ENCODE data around the gene ZBTB21. TPM values are rescaled to one million over a fixed set of nuclear protein-coding genes. Genes with fewer than 3 reads are reported as not detected.

ZBTB21 gene
- polyA plus RNA-seq, 1 of the 3 experiments (the other 2 are of a cell fraction): 2.9 TPM

DNA sequence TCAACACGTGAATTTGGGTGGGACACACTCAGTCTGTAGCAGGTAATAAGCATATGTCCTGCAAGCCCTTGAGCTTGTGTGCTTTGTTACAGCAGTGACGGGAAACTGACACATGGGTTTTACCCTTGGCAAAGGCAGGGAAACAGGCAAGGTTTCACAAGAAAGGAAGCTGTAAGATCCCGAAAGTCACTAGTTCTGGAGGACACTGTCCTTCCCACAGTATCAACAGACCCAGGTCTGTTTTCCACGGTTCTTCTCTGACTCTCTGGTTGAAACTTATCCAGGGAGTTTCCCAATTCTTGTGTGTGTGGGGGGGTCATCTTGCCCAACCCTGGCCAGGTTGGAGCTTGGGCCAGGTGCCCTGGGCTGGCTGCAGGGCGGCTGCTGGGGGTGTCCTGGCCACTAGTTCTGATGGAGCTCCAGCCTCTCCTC, 29.3 kb upstream of the ZBTB21 start:
- Histone ChIP-seq H3K27ac (ENCODE audit: low read depth in 2 of 2, low read length in 1 of 2) (peak overlapping the region in 1 of 2 experiments; percentile 66; a peak in 2 of 4 replicates), H3K4me1 (ENCODE audit: control insufficient read depth in 1 of 2, insufficient read depth in 2 of 2, low read depth in 1 of 2, low read length in 1 of 2) (peaks cover 0 to 12% of the 10 kb centered on the region in 2 experiments; a peak in 2 of 4 replicates), H3K9me3 (no peaks in the 10 kb centered on the region), H2AFZ (ENCODE audit: low read depth) (no peak overlapping the region), H3K9ac (no peak overlapping the region; the same call in 1 of the 2 replicates), H3K27me3 (ENCODE audit: insufficient read depth) (no peaks in the 10 kb centered on the region), H3K4me3 (ENCODE audit: low read depth in 2 of 2, low read length in 1 of 2) (no peak overlapping the region), H3F3A (replicated peaks; ENCODE audit: insufficient read depth) (peaks cover 3% of the 10 kb centered on the region), H3K4me2 (no peak overlapping the region), H3K9me2 (no peaks in the 10 kb centered on the region), H3K79me2 (ENCODE audit: insufficient read depth) (no peaks in the 10 kb centered on the region), H3K36me3 (replicated peaks in 1 of 2; ENCODE audit: control insufficient read depth in 1 of 2, insufficient read depth in 2 of 2, low read length in 1 of 2) (no peaks in the 10 kb centered on the region), H4K20me1 (ENCODE audit: insufficient read depth) (no peaks in the 10 kb centered on the region)
- ChIA-PET CTCF (interaction anchor here (1.3 kb wide), 2 partner anchors 26 to 79 kb away, joined by 4 to 5 read pairs; no protein-coding TSS in a partner anchor), POLR2A (interaction anchor here (1.0 kb wide), 1 partner anchor 47 kb away, joined by 3 read pairs; no protein-coding TSS in a partner anchor)
- WGBS (ENCODE audit: low lambda C conversion rate): 87% methylated on average over 4 of the region's 5 CpGs
- no peak for DNase-seq
- TF ChIP-seq TCF12 (IDR thresholded peaks at IDR 0.05) (no peak), YY1 (IDR thresholded peaks at IDR 0.05; ENCODE audit: low read depth) (no peak), NRF1 (IDR thresholded peaks at IDR 0.05; ENCODE audit: low read depth, low read length) (no peak), NFIC (IDR thresholded peaks at IDR 0.05; ENCODE audit: borderline replicate concordance) (no peak), TAF1 (IDR thresholded peaks at IDR 0.05; ENCODE audit: borderline replicate concordance, low read depth, low read length) (no peak)
- TF ChIP-seq, protein P1, sequence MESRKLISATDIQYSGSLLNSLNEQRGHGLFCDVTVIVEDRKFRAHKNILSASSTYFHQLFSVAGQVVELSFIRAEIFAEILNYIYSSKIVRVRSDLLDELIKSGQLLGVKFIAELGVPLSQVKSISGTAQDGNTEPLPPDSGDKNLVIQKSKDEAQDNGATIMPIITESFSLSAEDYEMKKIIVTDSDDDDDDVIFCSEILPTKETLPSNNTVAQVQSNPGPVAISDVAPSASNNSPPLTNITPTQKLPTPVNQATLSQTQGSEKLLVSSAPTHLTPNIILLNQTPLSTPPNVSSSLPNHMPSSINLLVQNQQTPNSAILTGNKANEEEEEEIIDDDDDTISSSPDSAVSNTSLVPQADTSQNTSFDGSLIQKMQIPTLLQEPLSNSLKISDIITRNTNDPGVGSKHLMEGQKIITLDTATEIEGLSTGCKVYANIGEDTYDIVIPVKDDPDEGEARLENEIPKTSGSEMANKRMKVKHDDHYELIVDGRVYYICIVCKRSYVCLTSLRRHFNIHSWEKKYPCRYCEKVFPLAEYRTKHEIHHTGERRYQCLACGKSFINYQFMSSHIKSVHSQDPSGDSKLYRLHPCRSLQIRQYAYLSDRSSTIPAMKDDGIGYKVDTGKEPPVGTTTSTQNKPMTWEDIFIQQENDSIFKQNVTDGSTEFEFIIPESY (IDR thresholded peaks at IDR 0.05; ENCODE audit: borderline replicate concordance, low read depth): no peak

DNA sequence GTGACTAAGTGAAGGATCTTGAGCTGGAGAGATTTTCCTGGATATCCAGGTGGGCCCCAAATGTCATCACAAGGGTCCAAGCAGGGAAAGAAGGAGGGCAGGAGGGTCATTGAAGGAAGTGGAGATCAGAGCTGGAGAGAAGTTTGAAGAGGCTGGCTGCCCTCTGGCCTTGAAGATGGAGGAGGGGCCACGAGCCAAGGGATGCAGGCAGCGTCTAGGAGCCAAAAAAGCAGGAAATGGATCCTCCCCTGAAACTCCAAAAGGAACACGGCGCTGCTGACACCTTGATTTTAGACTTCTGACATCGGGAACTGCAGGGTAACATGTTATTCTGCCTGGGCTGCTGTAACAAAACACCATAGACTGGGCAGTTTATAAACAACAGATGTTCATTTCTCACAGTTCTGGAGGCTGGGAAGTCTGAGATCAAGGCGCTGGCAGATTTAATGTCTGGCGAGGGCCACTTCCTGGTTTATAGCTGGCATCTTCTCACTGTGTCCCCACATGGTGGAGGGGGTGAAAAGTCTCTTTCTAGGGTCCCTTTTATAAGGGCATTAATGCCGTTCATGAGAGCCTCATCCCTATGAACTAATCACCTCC, 28.8 kb upstream of the ZBTB21 start:
- no peaks in the 10 kb centered on the region for H3K9me3 ChIP-seq
- H3F3A ChIP-seq (replicated peaks; ENCODE audit: insufficient read depth): peaks cover 3% of the 10 kb centered on the region
- no peak overlapping the region for H3K4me3 ChIP-seq (ENCODE audit: low read depth in 2 of 2, low read length in 1 of 2)
- ChIA-PET POLR2A (interaction anchor here (1.0 kb wide), 1 partner anchor 47 kb away, joined by 3 read pairs; no protein-coding TSS in a partner anchor), CTCF (interaction anchor here (1.3 kb wide), 1 partner anchor 79 kb away, joined by 4 read pairs; no protein-coding TSS in a partner anchor)
- peaks cover 0 to 12% of the 10 kb centered on the region in 2 experiments; a peak in 2 of 4 replicates for H3K4me1 ChIP-seq (ENCODE audit: control insufficient read depth in 1 of 2, insufficient read depth in 2 of 2, low read depth in 1 of 2, low read length in 1 of 2)
- H3K36me3 ChIP-seq (replicated peaks in 1 of 2; ENCODE audit: control insufficient read depth in 1 of 2, insufficient read depth in 2 of 2, low read length in 1 of 2): no peaks in the 10 kb centered on the region
- no peaks in the 10 kb centered on the region for H3K27me3 ChIP-seq (ENCODE audit: insufficient read depth)
- no peaks in the 10 kb centered on the region for H3K9me2 ChIP-seq
- no peaks in the 10 kb centered on the region for H3K79me2 ChIP-seq (ENCODE audit: insufficient read depth)
- no peak for TF ChIP-seq TEAD4 (IDR thresholded peaks at IDR 0.05; ENCODE audit: borderline replicate concordance, insufficient read depth)
- peak; percentile 34 for TF ChIP-seq TCF12 (IDR thresholded peaks at IDR 0.05)
- no peak for TF ChIP-seq ELF1 (IDR thresholded peaks at IDR 0.05)
- DNase-seq: no peak
- no peak overlapping the region for H2AFZ ChIP-seq (ENCODE audit: low read depth)
- no peak overlapping the region for H3K9ac ChIP-seq
- H4K20me1 ChIP-seq (ENCODE audit: insufficient read depth): no peaks in the 10 kb centered on the region
- no peak overlapping the region for H3K4me2 ChIP-seq
- no peak overlapping the region; a peak in 1 of 4 replicates for H3K27ac ChIP-seq (ENCODE audit: low read depth in 2 of 2, low read length in 1 of 2)
- WGBS (ENCODE audit: low lambda C conversion rate): 86% methylated on average over 8 of the region's 8 CpGs

DNA sequence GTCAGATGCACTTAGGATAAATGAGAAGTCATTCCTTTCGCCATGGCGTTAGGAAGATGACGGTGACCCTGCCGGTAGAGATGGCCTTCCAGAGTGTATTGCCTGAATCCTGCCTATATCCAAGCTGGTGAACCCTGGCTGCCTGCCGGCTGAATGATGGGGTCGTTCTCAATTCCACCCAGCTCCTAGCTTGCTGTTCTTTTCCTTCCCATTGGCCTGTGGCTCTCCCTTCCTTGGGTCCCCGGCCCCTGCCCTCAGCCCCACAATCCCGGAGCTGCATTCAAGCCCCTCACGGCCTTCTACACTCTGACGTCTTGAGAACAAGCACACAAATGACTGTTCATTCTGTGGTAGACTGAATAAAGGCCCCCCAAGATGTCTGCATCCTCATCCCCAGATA, 28.2 kb upstream of the ZBTB21 start:
- Histone ChIP-seq H3K4me1 (ENCODE audit: control insufficient read depth in 1 of 2, insufficient read depth in 2 of 2, low read depth in 1 of 2, low read length in 1 of 2) (peaks cover 0 to 12% of the 10 kb centered on the region in 2 experiments; a peak in 2 of 4 replicates), H3K36me3 (replicated peaks in 1 of 2; ENCODE audit: control insufficient read depth in 1 of 2, insufficient read depth in 2 of 2, low read length in 1 of 2) (no peaks in the 10 kb centered on the region), H3K27me3 (ENCODE audit: insufficient read depth) (no peaks in the 10 kb centered on the region), H4K20me1 (ENCODE audit: insufficient read depth) (no peaks in the 10 kb centered on the region), H3K4me2 (no peak overlapping the region), H3K9me2 (no peaks in the 10 kb centered on the region), H3F3A (replicated peaks; ENCODE audit: insufficient read depth) (peaks cover 3% of the 10 kb centered on the region), H3K27ac (ENCODE audit: low read depth in 2 of 2, low read length in 1 of 2) (no peak overlapping the region), H3K4me3 (ENCODE audit: low read depth in 2 of 2, low read length in 1 of 2) (no peak overlapping the region), H3K9ac (no peak overlapping the region), H2AFZ (ENCODE audit: low read depth) (no peak overlapping the region), H3K9me3 (no peaks in the 10 kb centered on the region), H3K79me2 (ENCODE audit: insufficient read depth) (no peaks in the 10 kb centered on the region)
- no peak for DNase-seq
- POLR2A ChIA-PET: no interaction called here
- WGBS (ENCODE audit: low lambda C conversion rate): 91% methylated on average over 10 of the region's 10 CpGs
- CTCF ChIA-PET: no interaction called here
- TF ChIP-seq NRF1 (IDR thresholded peaks at IDR 0.05; ENCODE audit: low read depth, low read length) (no peak), EP300 (IDR thresholded peaks at IDR 0.05; ENCODE audit: borderline replicate concordance in 1 of 2, low read depth in 1 of 2, low read length in 1 of 2) (no peak), JUND (IDR thresholded peaks at IDR 0.05) (no peak), ELF1 (IDR thresholded peaks at IDR 0.05) (no peak)
- TF ChIP-seq, protein P2, sequence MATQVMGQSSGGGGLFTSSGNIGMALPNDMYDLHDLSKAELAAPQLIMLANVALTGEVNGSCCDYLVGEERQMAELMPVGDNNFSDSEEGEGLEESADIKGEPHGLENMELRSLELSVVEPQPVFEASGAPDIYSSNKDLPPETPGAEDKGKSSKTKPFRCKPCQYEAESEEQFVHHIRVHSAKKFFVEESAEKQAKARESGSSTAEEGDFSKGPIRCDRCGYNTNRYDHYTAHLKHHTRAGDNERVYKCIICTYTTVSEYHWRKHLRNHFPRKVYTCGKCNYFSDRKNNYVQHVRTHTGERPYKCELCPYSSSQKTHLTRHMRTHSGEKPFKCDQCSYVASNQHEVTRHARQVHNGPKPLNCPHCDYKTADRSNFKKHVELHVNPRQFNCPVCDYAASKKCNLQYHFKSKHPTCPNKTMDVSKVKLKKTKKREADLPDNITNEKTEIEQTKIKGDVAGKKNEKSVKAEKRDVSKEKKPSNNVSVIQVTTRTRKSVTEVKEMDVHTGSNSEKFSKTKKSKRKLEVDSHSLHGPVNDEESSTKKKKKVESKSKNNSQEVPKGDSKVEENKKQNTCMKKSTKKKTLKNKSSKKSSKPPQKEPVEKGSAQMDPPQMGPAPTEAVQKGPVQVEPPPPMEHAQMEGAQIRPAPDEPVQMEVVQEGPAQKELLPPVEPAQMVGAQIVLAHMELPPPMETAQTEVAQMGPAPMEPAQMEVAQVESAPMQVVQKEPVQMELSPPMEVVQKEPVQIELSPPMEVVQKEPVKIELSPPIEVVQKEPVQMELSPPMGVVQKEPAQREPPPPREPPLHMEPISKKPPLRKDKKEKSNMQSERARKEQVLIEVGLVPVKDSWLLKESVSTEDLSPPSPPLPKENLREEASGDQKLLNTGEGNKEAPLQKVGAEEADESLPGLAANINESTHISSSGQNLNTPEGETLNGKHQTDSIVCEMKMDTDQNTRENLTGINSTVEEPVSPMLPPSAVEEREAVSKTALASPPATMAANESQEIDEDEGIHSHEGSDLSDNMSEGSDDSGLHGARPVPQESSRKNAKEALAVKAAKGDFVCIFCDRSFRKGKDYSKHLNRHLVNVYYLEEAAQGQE (IDR thresholded peaks at IDR 0.05; ENCODE audit: low read depth, low read length): no peak
- TF ChIP-seq, protein P1 (IDR thresholded peaks at IDR 0.05; ENCODE audit: borderline replicate concordance, low read depth): no peak
- TF ChIP-seq, protein P3, sequence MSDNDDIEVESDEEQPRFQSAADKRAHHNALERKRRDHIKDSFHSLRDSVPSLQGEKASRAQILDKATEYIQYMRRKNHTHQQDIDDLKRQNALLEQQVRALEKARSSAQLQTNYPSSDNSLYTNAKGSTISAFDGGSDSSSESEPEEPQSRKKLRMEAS (IDR thresholded peaks at IDR 0.05; ENCODE audit: low read depth): no peak
